CD4-positive, CD25-positive, alpha-beta regulatory T cell (primary cell): Measurements from ENCODE around the gene GNPTAB. TPM values are rescaled to one million over a fixed set of nuclear protein-coding genes. Genes with fewer than 3 reads are reported as not detected.
A peak's percentile ranks its signal among the peaks of the same experiment; 100 is the strongest.
"Not testable (repeated sequence)": the region's sequence is repeated elsewhere in the genome, so short reads cannot be mapped to it uniquely, and the experiment has no call there.

ENCODE experiments used
- ATAC-seq, 2 donors: fragments of 150-1000 bp; cut with Tn5 transposase; one replicate each; pipeline ENCODE4 v1.10.0; 2021; ENCODE audit warnings: low read depth in 2 of 2, moderate number of reproducible peaks in 2 of 2, moderate library complexity in 1 of 2
- DNase-seq, 3 donors: peaks; one replicate each; pipeline versions ENCODE4 v3.0.0 to v3.0.0-alpha.2; 2012 to 2022; ENCODE audit warnings: mixed read lengths in 1 of 3
- H3K27ac ChIP-seq: one replicate; pipeline ENCODE4 v1.7.0; 2013; ENCODE audit warnings: mild to moderate bottlenecking, low read length; ENCODE audit not compliant: insufficient read depth, poor library complexity, severe bottlenecking
- H3K27me3 ChIP-seq: one replicate; pipeline ENCODE4 v1.7.0; 2013; ENCODE audit warnings: low read length; ENCODE audit not compliant: control insufficient read depth, insufficient read depth
- H3K36me3 ChIP-seq: one replicate; pipeline ENCODE4 v1.7.0; 2013; ENCODE audit warnings: mild to moderate bottlenecking, low read length, moderate library complexity; ENCODE audit not compliant: control insufficient read depth, insufficient read depth
- H3K4me1 ChIP-seq: 2 replicates; pipeline ENCODE4 v1.7.0; 2013; ENCODE audit warnings: mild to moderate bottlenecking, low read length; ENCODE audit not compliant: insufficient read depth, control insufficient read depth, poor library complexity, severe bottlenecking
- H3K4me3 ChIP-seq: one replicate; pipeline ENCODE4 v1.7.0; 2013; ENCODE audit warnings: low read depth, mild to moderate bottlenecking, low read length, moderate library complexity
- H3K9me3 ChIP-seq, 2 experiments: 1 replicate in 1 of 2; 2 replicates in 1 of 2; pipeline ENCODE4 v1.7.0; 2013; ENCODE audit warnings: low read length in 2 of 2, mild to moderate bottlenecking in 1 of 2, moderate library complexity in 1 of 2; ENCODE audit not compliant: control insufficient read depth in 2 of 2
- H3K27ac Mint-ChIP-seq, 3 donors: one replicate each; pipeline ENCODE4 v1.8.0; 2020 to 2022; ENCODE audit warnings: mild to moderate bottlenecking in 3 of 3, mixed read lengths in 3 of 3, moderate library complexity in 2 of 3
- H3K27me3 Mint-ChIP-seq: one replicate; pipeline ENCODE4 v1.8.0; 2022; ENCODE audit warnings: mild to moderate bottlenecking, mixed read lengths
- H3K36me3 Mint-ChIP-seq: one replicate; pipeline ENCODE4 v1.8.0; 2020; ENCODE audit warnings: mixed read lengths
- H3K4me1 Mint-ChIP-seq, 4 donors: one replicate each; pipeline ENCODE4 v1.8.0; 2020 to 2022; ENCODE audit warnings: mixed read lengths in 4 of 4, mild to moderate bottlenecking in 1 of 4
- H3K4me3 Mint-ChIP-seq, 4 donors: one replicate each; pipeline ENCODE4 v1.8.0; 2020 to 2022; ENCODE audit warnings: mild to moderate bottlenecking in 4 of 4, mixed read lengths in 4 of 4, moderate library complexity in 3 of 4
- H3K9me3 Mint-ChIP-seq, 7 donors: one replicate each; pipeline ENCODE4 v1.8.0; 2020 to 2022; ENCODE audit warnings: mixed read lengths in 7 of 7, mild to moderate bottlenecking in 3 of 7, moderate library complexity in 2 of 7
- polyA plus RNA-seq, 4 donors: library from polyadenylated mRNA; unstranded; fragments of 300-500 nt; fragmentation: Illumina TruSeq; gene quantifications; one replicate each; pipeline ENCODE4 v1.2.3, GENCODE V29; 2021
- total RNA-seq: library from RNA; stranded (reverse); gene quantifications from one replicate; pipeline ENCODE4 v1.2.3, GENCODE V29; 2022

The GNPTAB gene
- total and polyA plus RNA-seq, 5 donors from 2014 or later = 25.8 to 53.6 (median 32.2) TPM

DNA sequence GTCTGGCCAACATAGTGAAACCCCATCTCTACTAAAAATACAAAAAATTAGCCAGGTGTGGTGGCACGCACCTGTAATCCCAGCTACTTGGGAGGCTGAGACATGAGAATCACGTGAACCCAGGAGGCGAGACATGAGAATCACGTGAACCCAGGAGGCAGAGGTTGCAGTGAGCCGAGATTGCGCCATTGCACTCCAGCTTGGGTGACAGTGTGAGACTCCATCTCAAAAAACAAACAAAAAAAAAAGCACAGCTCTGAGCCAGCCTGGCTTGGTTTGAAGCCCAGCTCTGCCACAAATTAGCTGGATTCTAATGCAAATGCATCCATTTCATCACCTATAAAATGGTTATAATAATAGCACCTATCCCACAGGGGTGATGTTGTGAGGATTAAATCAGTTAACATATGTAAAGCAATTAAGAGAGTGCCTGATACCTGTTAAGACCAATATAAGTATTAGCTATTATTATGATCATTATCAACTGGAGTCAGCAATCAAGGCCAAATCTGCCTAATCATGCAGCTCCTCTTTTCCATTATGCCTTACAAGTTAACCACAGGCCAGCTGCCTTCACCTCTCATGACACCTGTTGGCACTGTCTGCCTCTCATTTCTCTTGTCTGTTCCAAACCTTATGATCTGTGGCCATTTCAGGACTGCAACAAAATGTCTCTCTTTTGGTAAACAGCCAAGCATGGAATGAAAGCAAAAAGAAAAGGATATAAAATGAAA is 2.1 kb downstream of the GNPTAB start:
- peak overlapping the region; percentile 95 to 98 (median 98) for H3K4me3 Mint-ChIP-seq
- Histone ChIP-seq H3K9me3 (no peaks in the 10 kb centered on the region), H3K36me3 (no peaks in the 10 kb centered on the region), H3K27ac (peak overlapping the region; percentile 1), H3K4me3 (peak overlapping the region; percentile 33), H3K27me3 (no peaks in the 10 kb centered on the region), H3K4me1 (peaks cover 55% of the 10 kb centered on the region)
- ATAC-seq (no peak), DNase-seq (peak in 1 of 3 donors; percentile 52)
- H3K4me1 Mint-ChIP-seq = peaks cover 34 to 68% (median 53%) of the 10 kb centered on the region in 4 donors
- peak overlapping the region; percentile 51 to 94 (median 84) for H3K27ac Mint-ChIP-seq
- peaks cover 5% of the 10 kb centered on the region for H3K27me3 Mint-ChIP-seq
- H3K36me3 Mint-ChIP-seq = no peaks in the 10 kb centered on the region
- no peaks in the 10 kb centered on the region for H3K9me3 Mint-ChIP-seq

DNA sequence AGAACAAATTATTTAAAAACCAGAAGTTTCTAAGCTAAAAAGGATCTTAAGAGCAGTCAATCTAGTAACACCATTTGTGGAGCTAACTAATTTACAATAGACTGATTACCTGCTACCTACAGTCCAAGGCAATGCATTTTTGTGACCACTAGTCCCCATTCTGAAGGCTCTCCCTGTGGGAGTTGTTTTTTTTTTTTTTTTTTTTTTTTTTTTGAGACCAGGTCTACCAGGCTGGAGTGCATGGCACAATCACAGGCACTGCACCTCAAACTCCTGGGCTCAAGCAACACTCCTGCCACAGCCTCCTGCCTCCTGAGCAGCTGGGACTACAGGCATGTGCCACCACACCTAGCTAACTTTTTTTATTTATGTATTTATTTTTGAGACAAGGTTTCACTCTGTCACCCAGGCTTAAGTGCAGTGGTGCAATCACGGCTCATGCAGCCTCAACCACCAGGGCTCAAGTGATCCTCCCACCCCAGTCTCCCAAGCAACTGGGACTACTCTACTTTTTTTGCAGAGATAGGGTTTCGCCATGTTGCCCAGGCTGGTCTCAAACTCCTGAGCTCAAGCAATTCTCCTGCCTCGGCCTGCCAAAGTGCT is 3.9 kb downstream of the GNPTAB start:
- no peak overlapping the region for H3K27ac ChIP-seq
- Mint-ChIP-seq H3K9me3 (no peaks in the 10 kb centered on the region), H3K4me1 (peaks cover 36 to 85% (median 67%) of the 10 kb centered on the region in 4 donors), H3K27me3 (peaks cover 5% of the 10 kb centered on the region), H3K4me3 (peak overlapping the region in 2 of 4 donors; percentile 28 to 53), H3K27ac (no peak overlapping the region), H3K36me3 (no peaks in the 10 kb centered on the region)
- H3K4me1 ChIP-seq = peaks cover 70% of the 10 kb centered on the region
- H3K4me3 ChIP-seq = no peak overlapping the region
- H3K36me3 ChIP-seq = no peaks in the 10 kb centered on the region
- no peaks in the 10 kb centered on the region for H3K27me3 ChIP-seq
- DNase-seq (peak in 1 of 3 donors; percentile 37), ATAC-seq (no peak)
- no peaks in the 10 kb centered on the region for H3K9me3 ChIP-seq

DNA sequence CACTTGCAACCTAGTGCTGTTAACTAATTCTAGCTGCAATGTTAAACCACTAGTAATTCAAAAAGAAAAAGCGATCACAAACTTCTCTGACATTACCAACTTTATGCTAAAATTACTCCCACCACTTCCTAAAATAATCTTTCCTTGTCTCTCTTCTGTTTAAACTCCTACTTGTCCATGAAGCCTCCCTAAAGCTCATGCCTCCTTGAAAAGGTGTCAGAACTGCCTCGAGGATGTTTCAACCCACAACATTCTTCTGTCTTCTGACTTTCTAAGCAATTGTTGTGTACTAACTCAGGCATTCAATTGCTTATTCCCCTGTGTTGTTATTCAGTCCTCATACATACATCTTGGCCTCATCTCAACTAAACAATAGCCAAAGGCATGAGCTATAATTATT is 5.9 kb downstream of the GNPTAB start:
- DNase-seq = no peak
- no peaks in the 10 kb centered on the region for H3K36me3 Mint-ChIP-seq
- peak overlapping the region; percentile 29 for H3K4me3 ChIP-seq
- ATAC-seq = no peak
- H3K36me3 ChIP-seq = no peaks in the 10 kb centered on the region
- H3K4me1 Mint-ChIP-seq = peaks cover 38 to 90% (median 75%) of the 10 kb centered on the region in 4 donors
- no peaks in the 10 kb centered on the region for H3K27me3 ChIP-seq
- peaks cover 61% of the 10 kb centered on the region for H3K4me1 ChIP-seq
- H3K27ac Mint-ChIP-seq = peak overlapping the region; percentile 3 to 66 (median 32)
- H3K9me3 Mint-ChIP-seq = no peaks in the 10 kb centered on the region
- no peaks in the 10 kb centered on the region for H3K9me3 ChIP-seq
- H3K4me3 Mint-ChIP-seq = peak overlapping the region in 1 of 4 donors; percentile 20
- no peak overlapping the region for H3K27ac ChIP-seq
- no peaks in the 10 kb centered on the region for H3K27me3 Mint-ChIP-seq

DNA sequence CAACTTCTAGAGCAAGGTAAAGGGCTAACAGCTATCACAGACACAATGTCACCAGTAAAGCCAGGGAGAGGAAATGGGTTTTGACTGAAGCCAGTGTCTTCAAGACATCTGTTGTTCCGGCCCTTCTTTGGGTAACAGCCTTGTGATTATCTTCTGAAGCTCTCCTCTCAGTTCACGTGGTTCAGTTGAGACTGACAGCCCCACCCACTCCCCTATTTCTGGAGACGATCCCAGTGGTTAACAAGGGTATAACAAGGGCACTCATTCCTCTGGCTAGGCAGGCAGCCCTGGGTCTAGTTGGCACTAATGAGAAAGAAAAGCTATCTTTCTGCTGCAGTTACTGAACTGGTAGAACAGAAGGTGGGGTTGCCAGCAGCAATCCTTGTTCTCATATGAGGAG is 6.9 kb downstream of the GNPTAB start:
- ATAC-seq (peak; percentile 99), DNase-seq (peak; percentile 47 to 96 (median 85))
- H3K27me3 Mint-ChIP-seq = no peaks in the 10 kb centered on the region
- Histone ChIP-seq H3K27me3 (no peaks in the 10 kb centered on the region), H3K9me3 (no peaks in the 10 kb centered on the region), H3K4me1 (peaks cover 51% of the 10 kb centered on the region), H3K36me3 (no peaks in the 10 kb centered on the region), H3K27ac (peak overlapping the region; percentile 50), H3K4me3 (peak overlapping the region; percentile 52)
- peaks cover 0 to 2% (median 0%) of the 10 kb centered on the region in 7 donors for H3K9me3 Mint-ChIP-seq
- H3K4me3 Mint-ChIP-seq = peak overlapping the region; percentile 7 to 71 (median 67)
- peaks cover 31 to 88% (median 74%) of the 10 kb centered on the region in 4 donors for H3K4me1 Mint-ChIP-seq
- H3K27ac Mint-ChIP-seq = peak overlapping the region; percentile 66 to 92 (median 89)
- peaks cover 3% of the 10 kb centered on the region for H3K36me3 Mint-ChIP-seq

DNA sequence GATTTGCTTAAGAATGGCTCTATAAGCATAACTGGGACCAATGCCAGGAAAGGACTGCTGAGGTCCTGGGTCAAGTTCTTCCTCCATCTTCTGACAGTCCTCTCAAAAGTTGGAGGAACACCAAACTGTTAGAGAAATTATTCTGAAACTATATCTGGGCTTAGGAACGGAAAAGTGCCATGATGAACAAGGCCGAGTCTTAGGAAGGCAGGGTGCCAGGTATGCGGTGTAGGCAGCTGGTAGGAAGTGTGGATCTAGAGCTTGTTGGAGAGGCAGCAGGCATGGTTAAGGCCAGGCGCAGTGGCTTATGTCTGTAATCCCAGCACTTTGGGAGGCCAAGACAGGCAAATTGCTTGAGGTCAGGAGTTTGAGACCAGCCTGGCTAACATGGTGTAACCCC is 7.7 kb downstream of the GNPTAB start:
- peaks cover 45% of the 10 kb centered on the region for H3K4me1 ChIP-seq

DNA sequence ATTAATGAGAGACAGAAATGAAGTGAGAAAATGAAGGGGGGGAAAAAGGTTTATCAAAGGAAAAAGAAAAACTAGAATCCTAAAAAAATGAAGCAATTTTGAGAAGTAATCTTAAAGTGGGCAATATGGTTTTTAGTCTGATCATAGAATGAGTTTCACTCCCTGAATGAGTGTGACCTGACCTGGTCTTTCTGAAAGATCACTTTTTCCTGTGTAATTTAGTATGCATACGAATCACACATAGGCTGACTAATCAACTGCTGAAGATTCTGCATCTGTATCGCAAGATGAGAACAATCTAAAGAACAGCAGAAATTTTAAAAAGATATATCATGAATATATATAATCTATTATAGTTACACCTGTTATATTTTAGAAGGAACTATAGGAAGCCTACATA is 11.3 kb downstream of the GNPTAB start:
- peaks cover 23% of the 10 kb centered on the region for H3K4me1 ChIP-seq
- peaks cover 13% of the 10 kb centered on the region for H3K36me3 Mint-ChIP-seq
- H3K4me1 Mint-ChIP-seq = peaks cover 21 to 73% (median 59%) of the 10 kb centered on the region in 4 donors
- H3K36me3 ChIP-seq = no peaks in the 10 kb centered on the region
- H3K27me3 Mint-ChIP-seq = peaks cover 4% of the 10 kb centered on the region
- H3K27ac ChIP-seq = no peak overlapping the region
- no peak overlapping the region for H3K27ac Mint-ChIP-seq
- H3K4me3 ChIP-seq = no peak overlapping the region
- no peak overlapping the region for H3K4me3 Mint-ChIP-seq
- DNase-seq (peak in 1 of 3 donors; percentile 57), ATAC-seq (no peak)
- H3K9me3 ChIP-seq = no peaks in the 10 kb centered on the region
- peaks cover 0 to 2% (median 0%) of the 10 kb centered on the region in 7 donors for H3K9me3 Mint-ChIP-seq
- no peaks in the 10 kb centered on the region for H3K27me3 ChIP-seq

More for the DNA sequence above, 7.7 kb downstream of the GNPTAB start:
- Histone ChIP-seq H3K9me3 (no peaks in the 10 kb centered on the region), H3K27me3 (no peaks in the 10 kb centered on the region), H3K36me3 (no peaks in the 10 kb centered on the region), H3K4me3 (no peak overlapping the region), H3K27ac (no peak overlapping the region)
- Mint-ChIP-seq H3K27me3 (no peaks in the 10 kb centered on the region), H3K4me1 (peaks cover 31 to 83% (median 69%) of the 10 kb centered on the region in 4 donors), H3K36me3 (peaks cover 3% of the 10 kb centered on the region), H3K27ac (peak overlapping the region; percentile 66 to 92 (median 79)), H3K4me3 (peak overlapping the region in 1 of 4 donors; percentile 71), H3K9me3 (peaks cover 0 to 2% (median 0%) of the 10 kb centered on the region in 7 donors)
- ATAC-seq (no peak), DNase-seq (no peak)

DNA sequence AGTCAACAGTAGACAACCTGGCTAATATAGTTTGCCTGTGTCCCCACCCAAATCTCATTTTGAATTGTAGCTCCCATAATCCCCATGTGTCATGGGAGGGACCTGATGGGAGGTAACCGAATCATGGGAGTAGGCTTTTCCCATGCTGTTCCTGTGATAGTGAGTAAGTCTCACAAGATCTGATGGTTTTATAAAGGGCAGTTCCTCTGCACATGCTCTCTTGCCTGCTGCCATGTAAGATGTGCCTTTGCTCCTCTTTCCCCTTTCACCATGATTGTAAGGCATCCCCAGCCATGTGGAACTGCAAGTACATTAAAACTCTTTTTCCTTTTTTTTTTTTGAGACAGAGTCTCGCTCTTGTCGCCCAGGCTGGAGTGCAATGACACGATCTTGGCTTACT is 12.1 kb downstream of the GNPTAB start:
- not testable (repeated sequence) for H3K9me3 Mint-ChIP-seq, H3K4me3 Mint-ChIP-seq, DNase-seq, H3K4me3 ChIP-seq, H3K27me3 Mint-ChIP-seq, H3K36me3 ChIP-seq, H3K27me3 ChIP-seq, H3K27ac Mint-ChIP-seq, ATAC-seq, H3K9me3 ChIP-seq, H3K27ac ChIP-seq
- Mint-ChIP-seq H3K4me1 (peaks cover 15 to 66% (median 54%) of the 10 kb centered on the region in 4 donors), H3K36me3 (peaks cover 13% of the 10 kb centered on the region)
- peaks cover 15% of the 10 kb centered on the region for H3K4me1 ChIP-seq
